ENCODE measurements around the gene SERP2. TPM values are rescaled to one million over a fixed set of nuclear protein-coding genes. Genes with fewer than 3 reads are reported as not detected.

The SERP2 gene
- total RNA-seq, 2 donors from 2014 or later: 3.3 to 14.5 TPM

DNA sequence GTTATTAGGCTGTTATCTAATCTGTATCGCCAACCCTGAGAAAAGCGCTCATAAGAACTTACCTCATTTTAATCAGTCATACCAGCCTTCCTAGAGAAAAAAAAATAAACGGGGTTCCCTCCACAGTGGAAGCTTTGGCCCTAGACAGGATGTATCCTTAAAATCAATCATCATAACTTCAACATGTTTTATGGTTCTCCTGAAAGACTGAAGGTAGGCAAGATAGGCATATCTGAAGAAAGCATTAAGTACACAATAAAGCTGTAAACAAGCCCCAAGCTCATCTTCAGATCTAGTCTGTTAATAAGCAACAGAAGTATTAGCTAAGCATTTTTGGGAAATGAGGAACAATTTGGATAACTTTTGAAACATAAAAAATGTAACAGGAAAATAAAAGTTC lies 18.7 kb upstream of the SERP2 start:
- no peak overlapping the region for H3K4me3 ChIP-seq
- H3K36me3 ChIP-seq: no peaks in the 10 kb centered on the region
- no peak overlapping the region for H3K27ac ChIP-seq
- 67% methylated on average over 3 of the region's 3 CpGs for WGBS
- no peaks in the 10 kb centered on the region for H3K9me3 ChIP-seq
- TF ChIP-seq POLR2A (IDR thresholded peaks at IDR 0.05) (no peak), POLR2AphosphoS5 (IDR thresholded peaks at IDR 0.05) (no peak)
- TF ChIP-seq, protein P1, sequence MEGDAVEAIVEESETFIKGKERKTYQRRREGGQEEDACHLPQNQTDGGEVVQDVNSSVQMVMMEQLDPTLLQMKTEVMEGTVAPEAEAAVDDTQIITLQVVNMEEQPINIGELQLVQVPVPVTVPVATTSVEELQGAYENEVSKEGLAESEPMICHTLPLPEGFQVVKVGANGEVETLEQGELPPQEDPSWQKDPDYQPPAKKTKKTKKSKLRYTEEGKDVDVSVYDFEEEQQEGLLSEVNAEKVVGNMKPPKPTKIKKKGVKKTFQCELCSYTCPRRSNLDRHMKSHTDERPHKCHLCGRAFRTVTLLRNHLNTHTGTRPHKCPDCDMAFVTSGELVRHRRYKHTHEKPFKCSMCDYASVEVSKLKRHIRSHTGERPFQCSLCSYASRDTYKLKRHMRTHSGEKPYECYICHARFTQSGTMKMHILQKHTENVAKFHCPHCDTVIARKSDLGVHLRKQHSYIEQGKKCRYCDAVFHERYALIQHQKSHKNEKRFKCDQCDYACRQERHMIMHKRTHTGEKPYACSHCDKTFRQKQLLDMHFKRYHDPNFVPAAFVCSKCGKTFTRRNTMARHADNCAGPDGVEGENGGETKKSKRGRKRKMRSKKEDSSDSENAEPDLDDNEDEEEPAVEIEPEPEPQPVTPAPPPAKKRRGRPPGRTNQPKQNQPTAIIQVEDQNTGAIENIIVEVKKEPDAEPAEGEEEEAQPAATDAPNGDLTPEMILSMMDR (IDR thresholded peaks at IDR 0.05): no peak
- no peaks in the 10 kb centered on the region for H3K27me3 ChIP-seq (replicated peaks; ENCODE audit: insufficient read depth)
- intact Hi-C loops (cut with DNase I): no loop called here
- no peaks in the 10 kb centered on the region for H3K4me1 ChIP-seq (replicated peaks)
- no peak for DNase-seq (ENCODE audit: low spot score)

DNA sequence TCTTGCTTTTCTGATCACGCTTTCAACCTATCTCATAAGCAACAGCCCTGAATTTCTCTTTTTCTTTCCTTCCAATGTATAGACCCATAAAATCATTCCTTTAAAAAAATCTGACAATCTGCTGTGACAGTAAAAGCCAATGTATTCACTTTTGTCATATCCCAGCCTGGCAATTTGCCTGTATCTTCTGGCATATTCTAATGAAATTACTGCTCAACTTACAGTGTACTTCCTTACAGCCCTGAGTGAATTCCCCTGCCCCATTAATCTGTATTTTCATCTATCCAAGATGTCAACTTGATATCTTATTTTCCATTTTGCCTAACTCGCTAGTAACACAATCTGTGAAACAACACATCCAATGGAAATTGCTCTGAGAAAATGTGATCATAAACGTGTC lies 18.0 kb upstream of the SERP2 start:
- DNase-seq (ENCODE audit: low spot score): no peak
- Histone ChIP-seq H3K27ac (no peak overlapping the region), H3K4me3 (no peak overlapping the region), H3K36me3 (no peaks in the 10 kb centered on the region), H3K27me3 (replicated peaks; ENCODE audit: insufficient read depth) (no peaks in the 10 kb centered on the region), H3K9me3 (no peaks in the 10 kb centered on the region), H3K4me1 (replicated peaks) (no peaks in the 10 kb centered on the region)
- intact Hi-C loops (cut with DNase I): no loop called here
- WGBS: 48% methylated on average over 3 of the region's 3 CpGs
- TF ChIP-seq, protein P1 (IDR thresholded peaks at IDR 0.05): no peak
- TF ChIP-seq POLR2AphosphoS5 (IDR thresholded peaks at IDR 0.05): no peak
- TF ChIP-seq POLR2A (IDR thresholded peaks at IDR 0.05): no peak

DNA sequence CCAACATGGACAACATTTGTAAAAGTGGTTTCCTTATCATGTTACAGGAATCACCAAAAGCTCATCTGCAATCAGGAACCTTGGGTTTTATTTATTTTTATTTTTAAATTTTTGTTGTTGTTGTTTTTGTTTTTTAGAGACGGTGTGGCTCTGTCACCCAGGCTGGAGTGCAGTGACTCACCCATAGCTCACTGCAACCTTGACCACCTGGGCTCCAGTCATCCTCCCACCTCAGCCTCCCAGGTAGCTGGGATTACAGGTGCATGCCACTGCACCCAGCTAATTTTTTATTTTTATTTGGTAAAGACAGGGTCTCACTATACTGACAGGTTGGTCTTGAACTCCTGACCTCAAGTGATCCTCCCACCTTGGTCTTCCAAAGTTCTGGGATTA lies 13.6 kb upstream of the SERP2 start:
- intact Hi-C loops (cut with DNase I): no loop called here
- TF ChIP-seq POLR2AphosphoS5 (IDR thresholded peaks at IDR 0.05): no peak
- no peak for TF ChIP-seq POLR2A (IDR thresholded peaks at IDR 0.05)
- TF ChIP-seq, protein P1 (IDR thresholded peaks at IDR 0.05): no peak

DNA sequence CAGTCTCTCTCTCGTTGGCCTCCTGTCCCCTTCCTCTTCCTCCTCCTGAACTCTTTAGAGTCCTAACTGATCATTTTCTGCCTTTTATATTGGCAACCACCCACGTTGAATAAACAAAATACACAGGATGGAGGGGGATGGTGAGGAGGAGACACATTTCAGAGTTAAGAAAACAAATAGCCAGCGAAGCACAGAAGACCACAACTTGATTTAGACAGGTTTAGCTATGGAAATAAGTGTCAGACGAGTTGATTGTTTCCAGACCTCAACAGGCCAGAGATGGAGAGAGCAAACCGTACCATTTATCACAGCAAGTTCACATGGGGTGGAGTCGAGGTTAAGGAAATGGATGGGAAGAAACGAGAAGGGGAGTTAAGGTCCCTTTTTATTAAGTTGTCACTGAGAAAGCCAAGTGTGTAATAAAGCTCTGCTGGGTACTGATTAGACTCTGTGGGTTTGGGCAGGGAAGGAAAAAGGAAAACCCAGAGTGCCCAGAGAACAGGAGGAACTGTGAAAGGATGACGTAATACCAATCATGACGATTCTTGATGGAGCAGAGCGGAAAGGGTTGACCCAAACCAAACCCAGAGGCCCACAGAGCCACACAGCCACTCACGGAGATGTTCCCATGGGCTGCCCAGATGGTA lies 11.1 kb upstream of the SERP2 start:
- H3K36me3 ChIP-seq: no peaks in the 10 kb centered on the region
- 70% methylated on average over 11 of the region's 11 CpGs for WGBS
- H3K4me1 ChIP-seq (replicated peaks): no peaks in the 10 kb centered on the region

More for the DNA sequence above, 13.6 kb upstream of the SERP2 start:
- Histone ChIP-seq H3K9me3 (no peaks in the 10 kb centered on the region), H3K4me3 (no peak overlapping the region), H3K27me3 (replicated peaks; ENCODE audit: insufficient read depth) (no peaks in the 10 kb centered on the region), H3K4me1 (replicated peaks) (no peaks in the 10 kb centered on the region), H3K36me3 (no peaks in the 10 kb centered on the region), H3K27ac (no peak overlapping the region)
- no peak for DNase-seq (ENCODE audit: low spot score)
- 75% methylated on average over 1 of the region's 1 CpG for WGBS

More for the DNA sequence above, 11.1 kb upstream of the SERP2 start:
- H3K27ac ChIP-seq: no peak overlapping the region
- DNase-seq (ENCODE audit: low spot score): no peak
- H3K4me3 ChIP-seq: no peak overlapping the region
- TF ChIP-seq, protein P1 (IDR thresholded peaks at IDR 0.05): no peak
- TF ChIP-seq POLR2A (IDR thresholded peaks at IDR 0.05) (no peak), POLR2AphosphoS5 (IDR thresholded peaks at IDR 0.05) (no peak)
- no peaks in the 10 kb centered on the region for H3K27me3 ChIP-seq (replicated peaks; ENCODE audit: insufficient read depth)
- intact Hi-C loops (cut with DNase I): no loop called here
- no peaks in the 10 kb centered on the region for H3K9me3 ChIP-seq

Data from prostate gland (tissue), 2 donors.